ENCODE results near the gene FAXDC2. TPM values are rescaled to one million over a fixed set of nuclear protein-coding genes. Genes with fewer than 3 reads are reported as not detected.
A peak's percentile ranks its signal among the peaks of the same experiment; 100 is the strongest.

The FAXDC2 gene
- total RNA-seq, 1 experiment from 2014 or later, result 0.39 TPM

DNA sequence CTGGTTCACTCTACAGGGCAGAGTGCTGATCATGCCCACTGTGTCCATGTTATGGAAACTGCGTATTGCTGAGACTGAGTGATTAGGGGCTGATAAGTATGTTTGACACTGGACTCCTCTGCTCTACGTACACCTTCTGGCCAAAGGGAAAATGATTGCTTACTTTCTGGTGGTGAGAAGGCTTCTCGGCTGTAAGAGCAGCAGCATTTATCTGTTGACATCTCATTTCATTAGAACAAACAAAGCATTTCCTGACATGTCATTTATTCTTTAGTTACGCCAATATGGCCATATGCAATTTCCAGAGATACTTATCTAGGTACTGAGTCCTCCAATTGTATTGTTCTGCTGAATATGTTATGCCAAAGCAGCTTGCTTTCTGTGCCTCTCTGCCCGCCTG is 5.6 kb downstream of the FAXDC2 start:
- H3K4me3 ChIP-seq (ENCODE audit: low read depth in 2 of 2, low read length in 2 of 2), result no peak overlapping the region
- H3K4me1 ChIP-seq (ENCODE audit: control insufficient read depth, insufficient read depth, low read length), result no peaks in the 10 kb centered on the region
- TF ChIP-seq, protein P1, sequence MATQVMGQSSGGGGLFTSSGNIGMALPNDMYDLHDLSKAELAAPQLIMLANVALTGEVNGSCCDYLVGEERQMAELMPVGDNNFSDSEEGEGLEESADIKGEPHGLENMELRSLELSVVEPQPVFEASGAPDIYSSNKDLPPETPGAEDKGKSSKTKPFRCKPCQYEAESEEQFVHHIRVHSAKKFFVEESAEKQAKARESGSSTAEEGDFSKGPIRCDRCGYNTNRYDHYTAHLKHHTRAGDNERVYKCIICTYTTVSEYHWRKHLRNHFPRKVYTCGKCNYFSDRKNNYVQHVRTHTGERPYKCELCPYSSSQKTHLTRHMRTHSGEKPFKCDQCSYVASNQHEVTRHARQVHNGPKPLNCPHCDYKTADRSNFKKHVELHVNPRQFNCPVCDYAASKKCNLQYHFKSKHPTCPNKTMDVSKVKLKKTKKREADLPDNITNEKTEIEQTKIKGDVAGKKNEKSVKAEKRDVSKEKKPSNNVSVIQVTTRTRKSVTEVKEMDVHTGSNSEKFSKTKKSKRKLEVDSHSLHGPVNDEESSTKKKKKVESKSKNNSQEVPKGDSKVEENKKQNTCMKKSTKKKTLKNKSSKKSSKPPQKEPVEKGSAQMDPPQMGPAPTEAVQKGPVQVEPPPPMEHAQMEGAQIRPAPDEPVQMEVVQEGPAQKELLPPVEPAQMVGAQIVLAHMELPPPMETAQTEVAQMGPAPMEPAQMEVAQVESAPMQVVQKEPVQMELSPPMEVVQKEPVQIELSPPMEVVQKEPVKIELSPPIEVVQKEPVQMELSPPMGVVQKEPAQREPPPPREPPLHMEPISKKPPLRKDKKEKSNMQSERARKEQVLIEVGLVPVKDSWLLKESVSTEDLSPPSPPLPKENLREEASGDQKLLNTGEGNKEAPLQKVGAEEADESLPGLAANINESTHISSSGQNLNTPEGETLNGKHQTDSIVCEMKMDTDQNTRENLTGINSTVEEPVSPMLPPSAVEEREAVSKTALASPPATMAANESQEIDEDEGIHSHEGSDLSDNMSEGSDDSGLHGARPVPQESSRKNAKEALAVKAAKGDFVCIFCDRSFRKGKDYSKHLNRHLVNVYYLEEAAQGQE (IDR thresholded peaks at IDR 0.05; ENCODE audit: insufficient read depth in 1 of 2, low read depth in 2 of 2, low read length in 1 of 2), result no peak
- no peak for TF ChIP-seq TCF7L2 (IDR thresholded peaks at IDR 0.05; ENCODE audit: low read depth, low read length)
- TF ChIP-seq, protein P2, sequence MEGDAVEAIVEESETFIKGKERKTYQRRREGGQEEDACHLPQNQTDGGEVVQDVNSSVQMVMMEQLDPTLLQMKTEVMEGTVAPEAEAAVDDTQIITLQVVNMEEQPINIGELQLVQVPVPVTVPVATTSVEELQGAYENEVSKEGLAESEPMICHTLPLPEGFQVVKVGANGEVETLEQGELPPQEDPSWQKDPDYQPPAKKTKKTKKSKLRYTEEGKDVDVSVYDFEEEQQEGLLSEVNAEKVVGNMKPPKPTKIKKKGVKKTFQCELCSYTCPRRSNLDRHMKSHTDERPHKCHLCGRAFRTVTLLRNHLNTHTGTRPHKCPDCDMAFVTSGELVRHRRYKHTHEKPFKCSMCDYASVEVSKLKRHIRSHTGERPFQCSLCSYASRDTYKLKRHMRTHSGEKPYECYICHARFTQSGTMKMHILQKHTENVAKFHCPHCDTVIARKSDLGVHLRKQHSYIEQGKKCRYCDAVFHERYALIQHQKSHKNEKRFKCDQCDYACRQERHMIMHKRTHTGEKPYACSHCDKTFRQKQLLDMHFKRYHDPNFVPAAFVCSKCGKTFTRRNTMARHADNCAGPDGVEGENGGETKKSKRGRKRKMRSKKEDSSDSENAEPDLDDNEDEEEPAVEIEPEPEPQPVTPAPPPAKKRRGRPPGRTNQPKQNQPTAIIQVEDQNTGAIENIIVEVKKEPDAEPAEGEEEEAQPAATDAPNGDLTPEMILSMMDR (IDR thresholded peaks at IDR 0.05), result no peak
- TF ChIP-seq SIN3A (IDR thresholded peaks at IDR 0.05; ENCODE audit: borderline replicate concordance, insufficient read depth, low read depth, low read length), result no peak
- TF ChIP-seq POLR2AphosphoS5 (IDR thresholded peaks at IDR 0.05; ENCODE audit: low read depth, low read length), result no peak
- no TSS peak for BruUV-seq (replicated peaks)
- ATAC-seq (peak; percentile 64; the same call in 1 of the 2 replicates), DNase-seq (ENCODE audit: low read depth, low spot score) (no peak)
- ChIA-PET POLR2A (no interaction called here), CTCF (interaction anchor here (0.7 kb wide), 1 partner anchor 15 kb away, joined by 3 read pairs; no protein-coding TSS in a partner anchor)
- no peaks in the 10 kb centered on the region for H3K27me3 ChIP-seq (ENCODE audit: control insufficient read depth, insufficient read depth, low read length)
- intact Hi-C loops (cut with micrococcal nuclease; ENCODE audit: unreplicated experiment) (no loop called here), in situ Hi-C loops (cut with HindIII; ENCODE audit: low pct_unique_long_range_greater_than_20kb, low sequenced_read_pairs) (no loop called here)
- H3K27ac ChIP-seq (ENCODE audit: low read length), result no peak overlapping the region
- no peaks in the 10 kb centered on the region for H3K36me3 ChIP-seq (ENCODE audit: control insufficient read depth, insufficient read depth, low read length)
- H3K9me3 ChIP-seq (ENCODE audit: control insufficient read depth, insufficient read depth, low read depth, low read length), result no peaks in the 10 kb centered on the region

DNA sequence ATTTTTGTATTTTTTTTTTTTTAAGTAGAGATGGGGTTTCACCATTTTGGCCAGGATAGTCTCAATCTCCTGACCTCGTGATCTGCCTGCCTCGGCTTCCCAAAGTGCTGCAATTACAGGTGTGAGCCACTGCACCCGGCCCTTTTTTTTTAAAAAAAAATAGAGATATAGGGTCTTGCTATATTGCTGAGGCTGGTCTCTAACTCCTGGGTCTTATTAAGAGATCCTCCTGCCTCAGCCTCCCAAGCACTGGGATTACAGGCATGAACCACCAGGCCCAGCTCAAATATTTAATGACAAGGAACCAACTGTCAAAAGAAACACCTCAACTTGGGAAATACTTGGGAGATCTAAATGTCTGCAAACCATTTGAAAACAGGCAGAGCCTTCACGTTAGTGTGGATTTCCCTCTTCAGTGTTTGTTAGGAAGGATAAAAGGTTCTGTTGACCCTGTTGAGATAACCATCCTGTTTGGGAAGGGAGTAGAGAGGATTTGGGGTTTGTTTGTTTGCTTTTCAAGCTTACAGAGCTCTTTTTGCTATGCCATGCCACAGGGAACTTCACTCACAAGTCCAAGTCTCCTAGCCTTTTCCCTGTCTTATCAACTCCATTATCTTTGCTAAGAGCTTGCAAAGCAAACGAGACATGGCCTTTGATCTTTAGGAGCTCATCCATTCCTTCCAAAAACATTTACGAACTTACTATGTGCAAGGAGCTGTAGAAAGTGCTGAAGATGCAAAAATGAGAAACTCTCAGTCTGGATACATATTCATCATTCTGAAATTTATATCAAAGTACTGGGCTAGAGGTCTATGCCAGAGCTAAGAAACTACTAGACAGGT is 7.5 kb downstream of the FAXDC2 start:
- no TSS peak for BruUV-seq (replicated peaks)
- Histone ChIP-seq H3K36me3 (ENCODE audit: control insufficient read depth, insufficient read depth, low read length) (no peaks in the 10 kb centered on the region), H3K27ac (ENCODE audit: low read length) (no peak overlapping the region), H3K4me3 (ENCODE audit: low read depth in 2 of 2, low read length in 2 of 2) (no peak overlapping the region), H3K4me1 (ENCODE audit: control insufficient read depth, insufficient read depth, low read length) (no peaks in the 10 kb centered on the region), H3K27me3 (ENCODE audit: control insufficient read depth, insufficient read depth, low read length) (no peaks in the 10 kb centered on the region), H3K9me3 (ENCODE audit: control insufficient read depth, insufficient read depth, low read depth, low read length) (no peaks in the 10 kb centered on the region)
- ChIA-PET CTCF (no interaction called here), POLR2A (no interaction called here)
- in situ Hi-C loops (cut with HindIII; ENCODE audit: low pct_unique_long_range_greater_than_20kb, low sequenced_read_pairs) (no loop called here), intact Hi-C loops (cut with micrococcal nuclease; ENCODE audit: unreplicated experiment) (no loop called here)
- ATAC-seq (no peak), DNase-seq (ENCODE audit: low read depth, low spot score) (no peak)
- TF ChIP-seq POLR2AphosphoS5 (IDR thresholded peaks at IDR 0.05; ENCODE audit: low read depth, low read length) (no peak), TCF7L2 (IDR thresholded peaks at IDR 0.05; ENCODE audit: low read depth, low read length) (no peak), SIN3A (IDR thresholded peaks at IDR 0.05; ENCODE audit: borderline replicate concordance, insufficient read depth, low read depth, low read length) (no peak)
- TF ChIP-seq, protein P2 (IDR thresholded peaks at IDR 0.05), result no peak
- TF ChIP-seq, protein P1 (IDR thresholded peaks at IDR 0.05; ENCODE audit: insufficient read depth in 1 of 2, low read depth in 2 of 2, low read length in 1 of 2), result no peak
